ENCODE results near the gene TSPAN31. TPM values are rescaled to one million over a fixed set of nuclear protein-coding genes. Genes with fewer than 3 reads are reported as not detected.

TSPAN31 gene
- total RNA-seq, 1 donor from 2014 or later = 34.8 TPM

- no peak overlapping the region for H3K27ac Mint-ChIP-seq
- H3K27me3 Mint-ChIP-seq = no peaks in the 10 kb centered on the region
- H3K36me3 Mint-ChIP-seq = no peaks in the 10 kb centered on the region
- peaks cover 11% of the 10 kb centered on the region for H3K4me1 Mint-ChIP-seq (ENCODE audit: unreplicated experiment)
- H3K4me3 Mint-ChIP-seq = no peak overlapping the region
- no peaks in the 10 kb centered on the region for H3K9me3 Mint-ChIP-seq
- no peak for DNase-seq (ENCODE audit: extremely low spot score, unreplicated experiment)
- TF ChIP-seq CTCF (conservative IDR thresholded peaks at IDR 0.05) = no peak
Measured at GRCh38 chr12:57776247-57776587, 31.4 kb downstream of the TSPAN31 start.

DNA sequence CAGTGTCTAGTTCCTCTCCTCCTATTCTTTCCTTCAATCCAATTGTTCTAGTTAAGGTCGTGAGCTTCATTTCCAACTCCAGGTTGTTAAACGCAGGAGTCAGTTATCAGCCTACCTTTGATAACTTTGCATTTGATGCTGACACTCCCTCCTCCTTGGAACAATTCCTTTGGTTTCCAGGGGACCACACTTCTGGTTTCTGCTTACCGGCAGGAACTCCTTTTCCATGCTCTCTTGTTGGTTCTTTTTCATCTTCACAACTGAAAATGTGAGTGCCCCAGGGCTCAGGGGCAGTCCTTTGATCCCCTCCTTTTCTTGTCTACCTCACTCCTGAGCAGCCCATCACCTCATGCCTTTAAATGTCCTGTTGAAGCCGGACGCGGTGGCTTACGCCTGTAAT, 32.5 kb downstream of the TSPAN31 start:
- Mint-ChIP-seq H3K27ac (no peak overlapping the region), H3K9me3 (no peaks in the 10 kb centered on the region), H3K36me3 (no peaks in the 10 kb centered on the region), H3K27me3 (no peaks in the 10 kb centered on the region), H3K4me1 (ENCODE audit: unreplicated experiment) (peaks cover 6% of the 10 kb centered on the region), H3K4me3 (no peak overlapping the region)
- no peak for TF ChIP-seq CTCF (conservative IDR thresholded peaks at IDR 0.05)
- no peak for DNase-seq (ENCODE audit: extremely low spot score, unreplicated experiment)

DNA sequence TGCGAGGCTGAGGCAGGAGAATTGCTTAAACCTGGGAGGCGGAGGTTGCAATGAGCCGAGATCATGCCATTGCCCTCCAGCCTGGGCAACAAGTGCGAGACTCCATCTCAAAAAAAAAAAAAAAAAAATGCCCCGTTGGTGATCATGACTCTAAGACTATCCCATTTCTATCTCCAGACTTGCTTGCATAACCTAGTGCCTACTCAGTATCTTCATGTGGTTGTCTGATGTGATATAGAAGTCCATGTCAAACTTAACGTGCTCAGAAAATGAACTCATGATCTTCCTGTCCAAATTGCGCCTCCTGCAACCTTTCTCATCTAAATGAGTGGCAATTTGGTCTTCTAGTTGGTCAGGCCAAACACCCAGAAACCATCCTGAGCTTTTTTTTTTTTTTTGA, 33.1 kb downstream of the TSPAN31 start:
- TF ChIP-seq CTCF (conservative IDR thresholded peaks at IDR 0.05) = no peak
- H3K36me3 Mint-ChIP-seq = peaks cover 4% of the 10 kb centered on the region
- H3K9me3 Mint-ChIP-seq = no peaks in the 10 kb centered on the region
- no peak for DNase-seq (ENCODE audit: extremely low spot score, unreplicated experiment)
- H3K4me1 Mint-ChIP-seq (ENCODE audit: unreplicated experiment) = peaks cover 9% of the 10 kb centered on the region
- H3K27ac Mint-ChIP-seq = no peak overlapping the region
- H3K27me3 Mint-ChIP-seq = no peaks in the 10 kb centered on the region
- H3K4me3 Mint-ChIP-seq = no peak overlapping the region

DNA sequence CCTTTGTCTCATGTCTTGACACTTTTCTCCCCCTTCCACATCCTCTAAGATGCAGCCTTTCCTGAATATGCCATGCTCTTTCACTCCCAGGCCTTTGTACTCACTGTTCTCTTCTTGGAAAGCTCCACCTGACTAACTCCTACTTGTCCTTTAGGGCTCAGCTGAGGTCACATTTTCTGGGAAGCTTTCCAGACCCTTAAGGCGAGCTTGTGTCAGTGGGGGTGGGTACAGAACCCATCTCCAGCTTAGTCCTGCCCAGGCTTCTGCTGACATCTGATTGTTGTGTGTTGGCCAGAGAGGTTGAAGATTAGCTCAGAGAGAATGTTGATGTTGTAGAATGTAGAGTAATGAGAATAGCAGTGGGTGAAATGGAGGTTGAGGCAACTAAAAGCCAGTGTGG, 34.9 kb downstream of the TSPAN31 start:
- Mint-ChIP-seq H3K36me3 (peaks cover 9% of the 10 kb centered on the region), H3K27ac (no peak overlapping the region), H3K4me3 (no peak overlapping the region), H3K4me1 (ENCODE audit: unreplicated experiment) (peaks cover 7% of the 10 kb centered on the region), H3K27me3 (no peaks in the 10 kb centered on the region), H3K9me3 (no peaks in the 10 kb centered on the region)
- no peak for TF ChIP-seq CTCF (conservative IDR thresholded peaks at IDR 0.05)
- DNase-seq (ENCODE audit: extremely low spot score, unreplicated experiment) = no peak

DNA sequence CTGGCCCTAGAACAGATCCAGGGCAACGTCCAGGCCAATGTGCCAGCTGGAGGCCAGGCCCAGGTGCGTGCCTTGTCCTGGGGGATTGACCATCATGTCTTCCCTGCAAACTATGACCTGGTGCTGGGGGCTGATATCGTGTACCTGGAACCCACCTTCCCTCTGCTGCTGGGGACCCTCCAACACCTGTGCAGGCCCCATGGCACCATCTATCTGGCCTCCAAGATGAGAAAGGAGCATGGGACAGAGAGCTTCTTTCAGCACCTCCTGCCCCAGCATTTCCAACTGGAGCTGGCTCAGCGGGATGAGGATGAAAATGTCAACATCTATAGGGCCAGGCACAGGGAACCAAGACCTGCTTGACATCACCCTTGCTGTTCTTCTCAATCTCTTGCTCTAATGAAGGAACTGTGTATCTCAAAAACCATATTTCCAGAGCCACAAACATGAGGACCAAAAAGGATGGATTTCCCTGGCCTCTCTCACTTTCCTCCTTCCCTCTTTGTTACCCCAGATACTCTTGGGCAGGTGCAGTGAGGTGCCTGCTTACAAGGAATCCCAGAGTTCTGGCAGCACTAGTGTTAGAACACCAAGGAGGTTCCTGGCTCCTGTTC, 35.6 kb downstream of the TSPAN31 start:
- DNase-seq (ENCODE audit: extremely low spot score, unreplicated experiment) = no peak
- H3K27me3 Mint-ChIP-seq = no peaks in the 10 kb centered on the region
- H3K9me3 Mint-ChIP-seq = no peaks in the 10 kb centered on the region
- no peak overlapping the region for H3K27ac Mint-ChIP-seq
- peaks cover 9% of the 10 kb centered on the region for H3K36me3 Mint-ChIP-seq
- no peak overlapping the region for H3K4me3 Mint-ChIP-seq
- peaks cover 7% of the 10 kb centered on the region for H3K4me1 Mint-ChIP-seq (ENCODE audit: unreplicated experiment)
- TF ChIP-seq CTCF (conservative IDR thresholded peaks at IDR 0.05) = no peak

GRCh38 chr12:57781244-57781643, 36.4 kb downstream of the TSPAN31 start:
- peaks cover 11% of the 10 kb centered on the region for H3K36me3 Mint-ChIP-seq
- H3K27ac Mint-ChIP-seq = no peak overlapping the region
- no peak for DNase-seq (ENCODE audit: extremely low spot score, unreplicated experiment)
- H3K27me3 Mint-ChIP-seq = no peaks in the 10 kb centered on the region
- H3K4me3 Mint-ChIP-seq = no peak overlapping the region
- H3K4me1 Mint-ChIP-seq (ENCODE audit: unreplicated experiment) = peaks cover 7% of the 10 kb centered on the region
- H3K9me3 Mint-ChIP-seq = no peaks in the 10 kb centered on the region
- TF ChIP-seq CTCF (conservative IDR thresholded peaks at IDR 0.05) = no peak
